Stomach (tissue), 9 donors: ENCODE measurements around the gene MASP2. TPM values are rescaled to one million over a fixed set of nuclear protein-coding genes. Genes with fewer than 3 reads are reported as not detected.
"Not testable (repeated sequence)": the region's sequence is repeated elsewhere in the genome, so short reads cannot be mapped to it uniquely, and the experiment has no call there.

ENCODE experiments used
- DNase-seq, 2 donors: peaks; one replicate each; pipeline versions ENCODE4 v3.0.0 to v3.0.0-alpha.2; 2013 to 2019
- H3K27ac ChIP-seq, 5 donors: fragments of 200-600 bp in 4 of 5; sonication (generic) in 4 of 5; one replicate each; pipeline ENCODE4 v1.5.1; 2013 to 2019; ENCODE audit warnings: mild to moderate bottlenecking in 1 of 5, moderate library complexity in 1 of 5
- H3K27me3 ChIP-seq, 3 donors: fragments of 200-600 bp; sonication (generic); one replicate each; pipeline ENCODE4 v1.5.1; 2017 to 2019; ENCODE audit warnings: mixed run types in 1 of 3
- H3K36me3 ChIP-seq, 4 donors: fragments of 200-600 bp; sonication (generic); 1 replicate in 3 of 4; 2 replicates in 1 of 4; pipeline ENCODE4 v1.5.1; 2016 to 2019
- H3K4me1 ChIP-seq, 4 donors: fragments of 200-600 bp; sonication (generic); one replicate each; pipeline ENCODE4 v1.5.1; 2016 to 2019
- H3K4me3 ChIP-seq, 4 donors: fragments of 200-600 bp; sonication (generic) in 3 of 4; one replicate each; pipeline ENCODE4 v1.5.1; 2016 to 2019; ENCODE audit warnings: mild to moderate bottlenecking in 1 of 4
- H3K9me3 ChIP-seq, 4 donors: fragments of 200-600 bp; sonication (generic); one replicate each; pipeline ENCODE4 v1.5.1; 2016 to 2019
- EP300 ChIP-seq: sonication (generic); formaldehyde crosslinking; IDR thresholded peaks from one replicate; pipeline ENCODE4 v1.6.1; 2017; ENCODE audit warnings: antibody characterized with exemption
- POLR2A ChIP-seq, 4 donors: fragments of 450-650 bp; IDR thresholded peaks; one replicate each; pipeline ENCODE4 v1.6.1; 2016; ENCODE audit warnings: antibody characterized with exemption in 4 of 4, control low read depth in 2 of 4, mild to moderate bottlenecking in 1 of 4, moderate library complexity in 1 of 4
- POLR2AphosphoS5 ChIP-seq, 3 donors: sonication (generic); formaldehyde crosslinking; IDR thresholded peaks; one replicate each; pipeline ENCODE4 v1.6.1; 2016; ENCODE audit warnings: antibody characterized with exemption in 3 of 3
- WGBS, 5 donors: extraction: QIAGEN DNeasy Blood & Tissue Kit in 3 of 5; methylation state at CpG; one replicate each; pipeline versions ENCODE4 v1.1.5 to v1.1.7; 2013 to 2018; 5-methylcytosine and 5-hydroxymethylcytosine counted together
- intact Hi-C: fragments of 100-400 bp; cut with DNase I; formaldehyde crosslinking; loops from one replicate; pipeline ENCODE4 v1.15.1; 2023; ENCODE audit warnings: low total_unique reads
- polyA plus RNA-seq, 3 donors: library from polyadenylated mRNA; stranded (reverse); fragments of 200-250 nt; gene quantifications; one replicate each; pipeline ENCODE4 v1.2.3, GENCODE V29; 2013
- total RNA-seq, 5 donors: library from RNA; depleted of rRNA; stranded (reverse); fragments of >200 nt; gene quantifications; one replicate each; pipeline versions ENCODE4 v1.1.0 to v1.2.3, GENCODE V29; 2014 to 2016
- TF ChIP-seq, protein P1 (sequence below), 7 experiments: fragments of 450-650 bp in 4 of 7; fragments of 200-600 bp in 3 of 7; sonication (generic) in 3 of 7; IDR thresholded peaks; one replicate each; pipeline ENCODE4 v1.5.1; 2016 to 2019; ENCODE audit warnings: antibody characterized with exemption in 7 of 7, control low read depth in 2 of 7, mild to moderate bottlenecking in 1 of 7
- donor health status: healthy with polysubstance abuse.
- donor health status: Bipolar disorder and iron deficiency.
- donor health status: healthy.

Gene MASP2
- total and polyA plus RNA-seq, 8 donors, result not detected

DNA sequence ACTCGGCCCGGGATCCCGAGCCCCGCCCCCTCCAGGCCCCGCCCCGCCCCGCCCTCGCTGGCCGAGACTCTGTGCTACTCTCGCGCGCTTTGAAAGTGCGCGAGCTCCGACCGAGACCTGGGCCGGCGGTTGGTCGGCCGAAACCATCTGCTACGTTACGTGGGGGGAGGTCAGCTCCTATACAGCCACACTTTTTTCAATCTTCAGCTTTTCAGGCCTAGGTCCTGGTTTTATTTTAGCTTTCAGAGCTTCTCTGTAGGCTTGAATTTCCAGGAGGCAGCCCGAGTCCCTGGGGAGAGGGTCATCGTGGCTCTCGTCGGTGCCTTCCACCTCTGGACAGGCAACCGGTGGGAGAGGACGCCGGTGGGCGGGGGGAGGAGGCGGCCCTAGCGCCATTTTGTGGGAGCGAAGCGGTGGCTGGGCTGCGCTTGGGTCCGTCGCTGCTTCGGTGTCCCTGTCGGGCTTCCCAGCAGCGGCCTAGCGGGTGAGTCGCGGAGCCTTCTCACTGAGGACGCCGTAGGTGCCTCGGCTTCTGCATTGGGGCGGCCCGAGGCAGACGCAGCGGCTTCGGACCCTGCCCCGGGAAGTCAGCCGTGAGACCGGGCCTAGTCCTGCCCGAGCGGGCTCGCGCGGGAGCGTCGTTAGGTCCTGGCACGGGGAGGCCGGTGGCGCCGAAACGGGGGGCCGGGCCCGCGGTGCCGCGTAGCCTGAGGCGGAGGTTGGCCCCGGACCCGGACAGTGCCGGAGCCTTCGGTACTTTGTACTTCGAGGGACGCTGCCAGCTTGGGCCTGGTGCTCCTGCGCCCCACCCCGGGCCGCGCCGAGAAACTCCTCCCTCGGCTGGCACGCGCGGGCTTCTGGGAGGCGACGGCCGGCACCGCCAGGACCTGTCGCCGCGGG, 34.5 kb downstream of the MASP2 start, which contains the start of gene TARDBP:
Gene TARDBP (plus strand): TSS at position 395 of the 900 bp plus-strand sequence. CDS start 1,074 bp downstream, outside the sequence.
- Histone ChIP-seq H3K4me3 (peak within 1 kb of the TSS; percentile 88 to 99 (median 91)), H3K9me3 (no peaks in the 10 kb centered on the region), H3K36me3 (peaks cover 37 to 42% (median 40%) of the 10 kb centered on the region in 4 donors), H3K4me1 (peaks cover 17 to 51% (median 43%) of the 10 kb centered on the region in 4 donors), H3K27me3 (no peaks in the 10 kb centered on the region), H3K27ac (peak within 1 kb of the TSS; percentile 93 to 100 (median 96))
- peak; percentile 88 to 96 for DNase-seq
- intact Hi-C loops, result no loop called here
- peak in 2 of 4 donors; percentile 81 to 88 for TF ChIP-seq POLR2A (IDR thresholded peaks at IDR 0.05)
- peak; percentile 74 to 96 (median 95) for TF ChIP-seq POLR2AphosphoS5 (IDR thresholded peaks at IDR 0.05)
- no peak for TF ChIP-seq EP300
- TF ChIP-seq, protein P1, sequence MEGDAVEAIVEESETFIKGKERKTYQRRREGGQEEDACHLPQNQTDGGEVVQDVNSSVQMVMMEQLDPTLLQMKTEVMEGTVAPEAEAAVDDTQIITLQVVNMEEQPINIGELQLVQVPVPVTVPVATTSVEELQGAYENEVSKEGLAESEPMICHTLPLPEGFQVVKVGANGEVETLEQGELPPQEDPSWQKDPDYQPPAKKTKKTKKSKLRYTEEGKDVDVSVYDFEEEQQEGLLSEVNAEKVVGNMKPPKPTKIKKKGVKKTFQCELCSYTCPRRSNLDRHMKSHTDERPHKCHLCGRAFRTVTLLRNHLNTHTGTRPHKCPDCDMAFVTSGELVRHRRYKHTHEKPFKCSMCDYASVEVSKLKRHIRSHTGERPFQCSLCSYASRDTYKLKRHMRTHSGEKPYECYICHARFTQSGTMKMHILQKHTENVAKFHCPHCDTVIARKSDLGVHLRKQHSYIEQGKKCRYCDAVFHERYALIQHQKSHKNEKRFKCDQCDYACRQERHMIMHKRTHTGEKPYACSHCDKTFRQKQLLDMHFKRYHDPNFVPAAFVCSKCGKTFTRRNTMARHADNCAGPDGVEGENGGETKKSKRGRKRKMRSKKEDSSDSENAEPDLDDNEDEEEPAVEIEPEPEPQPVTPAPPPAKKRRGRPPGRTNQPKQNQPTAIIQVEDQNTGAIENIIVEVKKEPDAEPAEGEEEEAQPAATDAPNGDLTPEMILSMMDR (IDR thresholded peaks at IDR 0.05), result no peak
- WGBS, 5 donors, result 0 to 1% (median 1%) methylated on average over 38 to 94 of the region's 94 CpGs

DNA sequence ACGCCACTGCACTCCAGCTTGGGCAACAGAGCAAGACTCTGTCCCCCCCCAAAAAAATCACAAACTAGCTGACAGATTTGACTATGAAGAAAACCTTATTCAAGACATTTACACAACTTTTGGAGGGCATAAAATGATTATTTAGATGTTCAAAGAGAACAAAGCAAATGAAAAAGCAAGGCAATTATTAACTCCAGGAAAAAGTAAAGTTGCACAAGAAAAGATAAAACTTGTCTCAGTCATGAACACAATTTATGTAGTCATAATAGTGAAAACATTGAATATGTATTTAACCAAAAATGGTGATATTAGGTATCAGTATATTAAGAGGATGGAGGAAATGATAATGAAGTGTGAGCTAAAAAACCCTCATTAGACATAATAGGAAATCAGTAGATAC, 46.5 kb downstream of the MASP2 start:
- Histone ChIP-seq H3K4me1 (no peaks in the 10 kb centered on the region), H3K4me3 (no peak overlapping the region), H3K27ac (no peak overlapping the region), H3K9me3 (peaks cover 0 to 8% (median 3%) of the 10 kb centered on the region in 4 donors), H3K36me3 (no peaks in the 10 kb centered on the region), H3K27me3 (no peaks in the 10 kb centered on the region)
- TF ChIP-seq EP300 (no peak), POLR2AphosphoS5 (IDR thresholded peaks at IDR 0.05) (no peak), POLR2A (IDR thresholded peaks at IDR 0.05) (no peak)
- TF ChIP-seq, protein P1 (IDR thresholded peaks at IDR 0.05), result no peak
- intact Hi-C loops, result no loop called here
- WGBS, 5 donors, result 93 to 100% (median 100%) methylated on average over 1 of the region's 1 CpG
- no peak for DNase-seq

DNA sequence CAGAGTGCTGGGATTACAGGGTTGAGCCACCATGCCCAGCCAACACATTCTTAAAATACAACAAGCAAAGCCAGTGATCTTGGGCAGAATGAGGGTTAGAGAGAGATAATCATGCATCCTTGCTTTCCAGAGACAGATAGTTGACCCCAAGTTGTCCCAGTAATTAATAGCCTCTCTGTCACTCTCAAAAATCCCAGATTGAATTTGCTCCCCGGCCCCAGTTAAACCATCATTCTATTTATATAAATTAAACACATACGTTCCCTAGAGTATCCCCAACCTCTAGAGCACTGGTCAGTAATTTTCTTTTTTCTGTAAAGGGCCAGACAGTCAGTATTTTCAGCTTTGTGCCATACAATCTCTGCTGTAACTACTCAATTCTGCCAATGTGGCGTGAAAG, 50.9 kb downstream of the MASP2 start:
- no peaks in the 10 kb centered on the region for H3K36me3 ChIP-seq
- 86 to 94% (median 88%) methylated on average over 3 of the region's 3 CpGs for WGBS, 5 donors
- H3K9me3 ChIP-seq, result peaks cover 0 to 8% (median 3%) of the 10 kb centered on the region in 4 donors
- H3K4me3 ChIP-seq, result no peak overlapping the region
- no peak for DNase-seq
- no peaks in the 10 kb centered on the region for H3K27me3 ChIP-seq
- H3K27ac ChIP-seq, result no peak overlapping the region
- no peaks in the 10 kb centered on the region for H3K4me1 ChIP-seq
- no peak for TF ChIP-seq EP300
- TF ChIP-seq POLR2A (IDR thresholded peaks at IDR 0.05), result no peak
- no peak for TF ChIP-seq POLR2AphosphoS5 (IDR thresholded peaks at IDR 0.05)
- TF ChIP-seq, protein P1 (IDR thresholded peaks at IDR 0.05), result no peak
- intact Hi-C loops, result no loop called here

DNA sequence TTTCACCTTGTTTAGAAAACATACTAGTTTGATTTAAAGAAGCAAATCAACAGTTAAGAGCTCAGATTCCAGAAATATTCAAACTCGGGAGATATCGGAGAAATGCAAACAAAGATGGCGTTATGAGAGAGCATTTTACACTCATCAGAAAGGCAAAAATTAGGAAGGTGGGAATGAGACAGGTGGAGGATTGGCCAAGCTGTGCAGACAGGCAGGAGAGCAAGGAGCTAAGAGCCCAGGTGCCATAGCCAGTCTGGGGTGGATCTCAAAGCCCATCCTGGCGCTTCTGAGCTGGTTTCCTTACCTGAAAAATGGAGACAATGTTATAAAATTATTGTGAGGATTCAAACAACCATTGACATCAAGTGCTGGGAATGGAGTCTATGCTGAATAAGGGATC, 54.2 kb downstream of the MASP2 start:
- TF ChIP-seq POLR2A (IDR thresholded peaks at IDR 0.05), result no peak
- TF ChIP-seq POLR2AphosphoS5 (IDR thresholded peaks at IDR 0.05), result no peak
- TF ChIP-seq, protein P1 (IDR thresholded peaks at IDR 0.05), result no peak
- no peak for TF ChIP-seq EP300
- no peak for DNase-seq
- H3K27ac ChIP-seq, result no peak overlapping the region
- intact Hi-C loops, result no loop called here
- no peaks in the 10 kb centered on the region for H3K27me3 ChIP-seq
- H3K9me3 ChIP-seq, result no peaks in the 10 kb centered on the region
- H3K4me1 ChIP-seq, result no peaks in the 10 kb centered on the region
- H3K4me3 ChIP-seq, result no peak overlapping the region
- 44 to 67% (median 54%) methylated on average over 4 of the region's 4 CpGs for WGBS, 5 donors
- no peaks in the 10 kb centered on the region for H3K36me3 ChIP-seq

DNA sequence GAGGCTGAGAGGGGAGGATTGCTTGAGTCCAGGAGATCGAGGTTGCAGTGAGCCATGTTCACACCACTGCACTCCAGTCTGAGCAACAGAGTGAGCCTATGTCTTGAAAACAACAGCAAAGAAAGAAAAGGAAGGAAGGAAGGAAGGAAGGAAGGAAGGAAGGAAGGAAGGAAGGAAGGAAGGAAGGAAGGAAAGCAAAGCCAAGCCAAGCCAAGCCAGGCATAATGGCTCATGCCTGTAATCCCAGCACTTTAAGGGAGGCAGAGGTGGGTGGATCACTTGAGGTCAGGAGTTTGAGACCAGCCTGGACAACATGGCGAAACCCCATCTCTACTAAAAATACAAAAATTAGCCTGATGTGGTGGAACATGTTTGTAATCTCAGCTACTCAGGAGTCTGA, 55.0 kb downstream of the MASP2 start:
- H3K9me3 ChIP-seq, H3K36me3 ChIP-seq, H3K4me1 ChIP-seq, H3K27ac ChIP-seq, H3K27me3 ChIP-seq, intact Hi-C loops, H3K4me3 ChIP-seq, DNase-seq: not testable (repeated sequence)
- 88 to 98% (median 91%) methylated on average over 2 of the region's 2 CpGs for WGBS, 5 donors
